NCI-H82 (cell line): Measurements from ENCODE around the gene HMGA1.
"Not testable (repeated sequence)": the region's sequence is repeated elsewhere in the genome, so short reads cannot be mapped to it uniquely, and the experiment has no call there.

Source experiments
- DNase-seq: peaks from one replicate; lab custom pipeline; 2025; lab: John Stamatoyannopoulos, UW

The HMGA1 gene

GRCh38 chr6:34260576-34261267 lies 24.0 kb downstream of the HMGA1 start:
- DNase-seq, result no peak

DNA sequence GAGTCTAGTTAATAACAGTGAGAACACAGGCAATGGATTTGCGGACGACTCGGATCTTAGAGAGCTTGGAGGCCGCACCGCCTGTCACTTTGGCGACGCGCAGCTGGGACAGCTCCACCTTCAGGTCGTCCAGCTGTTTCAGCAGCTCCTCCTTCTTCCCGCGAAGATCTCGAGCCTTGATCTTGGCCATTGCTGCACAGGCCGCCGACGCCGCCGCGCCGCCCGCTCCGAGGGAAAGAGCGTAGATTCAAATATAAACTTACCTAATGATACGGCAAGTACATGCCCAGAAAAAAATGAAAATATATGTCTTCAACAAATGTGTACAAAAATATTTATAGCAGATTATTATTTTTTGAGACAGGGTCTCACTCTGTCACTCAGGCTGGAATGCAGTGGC lies 26.8 kb downstream of the HMGA1 start:
- DNase-seq, result not testable (repeated sequence)

DNA sequence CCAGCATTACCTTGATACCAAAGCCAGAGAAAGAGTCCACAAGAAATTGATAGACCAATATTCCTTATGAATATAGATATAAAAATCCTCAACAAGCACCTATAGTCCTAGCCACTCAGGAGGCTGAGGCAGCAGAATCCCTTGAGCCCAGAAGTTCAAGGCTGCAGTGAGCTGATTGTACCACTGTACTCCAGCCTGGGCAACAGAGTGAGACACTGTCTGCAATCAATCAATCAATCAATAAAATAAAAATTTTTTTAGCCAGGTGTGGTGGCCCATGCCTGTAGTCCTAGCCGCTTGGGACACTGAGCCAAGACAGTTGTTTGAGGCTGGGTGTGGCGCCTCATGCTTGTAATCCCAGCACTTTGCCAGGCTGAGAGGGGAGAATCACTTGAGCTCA lies 31.1 kb downstream of the HMGA1 start:
- DNase-seq, result no peak

- DNase-seq, result not testable (repeated sequence)
Measured at GRCh38 chr6:34269132-34269531, 32.5 kb downstream of the HMGA1 start.

DNA sequence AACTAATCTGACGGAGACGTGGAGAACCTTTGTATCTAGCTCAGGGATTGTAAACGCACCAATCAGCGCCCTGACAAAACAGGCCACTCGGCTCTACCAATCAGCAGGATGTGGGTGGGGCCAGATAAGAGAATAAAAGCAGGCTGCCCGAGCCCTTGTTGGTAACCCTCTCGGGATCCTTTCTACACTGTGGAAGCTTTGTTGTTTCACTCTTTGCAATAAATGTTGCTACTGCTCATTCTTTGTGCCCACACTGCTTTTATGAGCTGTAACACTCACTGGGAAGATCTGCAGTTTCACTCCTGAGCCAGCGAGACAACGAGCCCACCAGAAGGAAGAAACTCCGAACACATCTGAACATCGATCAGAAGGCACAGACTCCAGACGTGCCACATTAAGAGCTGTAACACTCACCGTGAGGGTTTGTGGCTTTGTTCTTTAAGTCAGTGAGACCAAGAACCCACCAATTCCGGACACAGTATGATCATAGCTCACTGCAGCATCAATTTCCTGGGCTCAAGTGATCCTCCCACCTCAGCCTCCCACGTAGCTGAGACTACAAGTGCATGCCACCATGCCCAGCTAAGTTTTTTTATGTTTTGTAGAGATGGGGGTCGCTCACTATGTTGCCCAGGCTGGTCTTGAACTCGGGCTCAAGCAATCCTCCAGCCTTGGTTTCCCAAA lies 33.1 kb downstream of the HMGA1 start:
- DNase-seq, result not testable (repeated sequence)

DNA sequence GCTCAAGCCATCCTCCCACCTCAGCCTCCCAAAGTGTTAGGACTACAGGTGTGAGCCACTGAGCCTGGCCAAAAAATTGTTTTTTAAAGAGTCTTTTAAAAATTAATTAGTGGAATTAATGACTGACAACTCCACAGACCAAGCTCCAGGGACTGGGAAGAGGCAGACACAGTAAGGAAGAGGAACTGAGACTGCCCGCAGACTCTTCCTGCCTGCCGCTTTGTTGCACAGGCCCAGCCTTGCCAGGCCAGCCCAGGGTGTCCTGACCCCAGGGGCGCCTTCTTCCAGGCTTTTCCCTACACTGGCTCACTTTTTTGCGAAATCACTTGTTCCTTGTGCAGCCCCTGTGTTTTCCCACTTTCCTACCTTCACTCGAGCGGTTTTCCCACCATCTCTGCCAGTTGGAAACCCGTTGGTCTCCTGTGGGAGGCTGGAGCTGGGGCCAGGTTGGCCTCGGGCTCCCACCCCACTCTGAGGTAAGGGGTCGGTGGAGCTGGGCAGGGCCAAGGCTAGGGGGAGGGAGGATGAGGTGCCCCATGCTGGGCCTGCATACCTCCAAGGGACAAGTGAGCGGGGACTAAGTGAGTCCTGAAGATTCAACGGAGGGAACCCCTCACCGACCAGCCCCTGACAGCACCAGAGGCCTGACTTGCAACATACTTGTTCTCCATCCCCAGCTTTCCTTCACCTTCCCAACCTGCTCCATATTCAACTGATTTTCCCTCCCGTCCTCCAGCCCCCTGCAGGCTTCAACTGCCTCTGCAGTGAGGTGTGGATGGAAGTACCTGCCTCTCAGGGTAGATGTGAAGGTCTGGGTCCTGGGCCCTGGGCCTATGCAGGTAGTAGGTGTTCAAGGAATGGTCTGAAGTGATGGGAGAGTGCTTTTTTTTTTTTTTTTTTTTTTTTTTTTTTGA lies 35.6 kb downstream of the HMGA1 start:
- DNase-seq, result no peak

- DNase-seq, result no peak
Measured at GRCh38 chr6:34273242-34273805, 36.7 kb downstream of the HMGA1 start.

GRCh38 chr6:34274129-34274528 lies 37.5 kb downstream of the HMGA1 start:
- DNase-seq, result no peak

- no peak for DNase-seq
Measured at GRCh38 chr6:34275128-34275804, 38.6 kb downstream of the HMGA1 start.

DNA sequence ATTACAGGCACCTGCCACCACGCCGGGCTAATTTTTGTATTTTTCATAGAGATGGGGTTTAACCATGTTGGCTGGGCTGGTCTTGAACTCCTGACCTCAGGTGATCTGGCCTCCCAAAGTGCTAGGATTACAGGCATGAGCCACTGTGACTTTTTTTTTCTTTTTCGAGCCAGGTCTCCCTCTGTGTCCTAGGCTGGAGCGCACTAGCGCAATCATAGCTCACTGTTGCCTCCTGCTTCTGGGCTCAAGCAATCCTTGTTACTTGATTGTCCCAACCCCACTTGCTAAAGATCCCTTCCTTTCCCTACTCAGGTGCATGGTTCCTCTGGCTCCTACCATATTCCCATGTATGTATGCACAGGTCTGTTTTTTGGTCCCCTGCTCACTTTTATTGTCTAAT lies 39.5 kb downstream of the HMGA1 start:
- DNase-seq, result no peak

DNA sequence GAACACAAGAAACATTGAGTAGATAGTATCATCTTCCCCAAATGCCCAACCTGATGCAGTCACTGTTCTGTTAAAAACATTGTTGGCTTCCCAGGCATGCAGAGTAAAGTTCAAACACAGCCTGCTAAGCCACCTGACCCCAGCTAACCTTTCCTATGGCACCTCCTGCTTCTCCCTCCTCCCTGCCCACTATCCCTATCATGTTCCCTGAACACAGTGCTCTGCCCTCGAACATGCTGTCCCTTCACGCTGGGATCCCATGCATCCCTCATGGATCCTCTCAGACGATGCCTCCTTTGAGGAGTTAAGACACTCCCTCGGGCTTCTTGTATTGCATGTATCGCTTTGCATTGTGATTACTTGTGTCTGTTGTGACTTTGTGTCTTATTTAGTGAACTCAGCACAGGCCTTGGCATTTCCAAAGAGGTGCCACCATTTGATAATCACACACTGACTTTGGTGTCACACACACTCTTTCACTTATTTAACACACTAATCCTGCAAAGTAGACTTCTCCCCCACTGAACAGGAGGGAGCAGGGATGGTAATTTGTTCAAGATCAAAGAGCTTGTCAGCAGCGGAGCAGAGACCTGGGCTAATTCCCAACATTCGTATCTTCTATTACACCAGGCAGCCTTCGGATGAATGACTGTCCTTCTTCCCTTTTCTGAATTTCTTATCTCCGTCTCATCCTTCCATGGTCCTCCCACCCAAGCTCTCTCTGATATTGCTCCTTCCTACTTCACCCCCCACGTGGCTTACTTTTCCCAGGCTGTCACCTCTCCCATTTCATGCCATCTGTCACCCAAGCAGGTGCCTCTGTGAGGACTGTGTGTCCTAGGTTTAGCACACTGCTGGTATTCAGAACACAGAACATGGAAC lies 40.4 kb downstream of the HMGA1 start:
- DNase-seq, result peak; percentile 61

DNA sequence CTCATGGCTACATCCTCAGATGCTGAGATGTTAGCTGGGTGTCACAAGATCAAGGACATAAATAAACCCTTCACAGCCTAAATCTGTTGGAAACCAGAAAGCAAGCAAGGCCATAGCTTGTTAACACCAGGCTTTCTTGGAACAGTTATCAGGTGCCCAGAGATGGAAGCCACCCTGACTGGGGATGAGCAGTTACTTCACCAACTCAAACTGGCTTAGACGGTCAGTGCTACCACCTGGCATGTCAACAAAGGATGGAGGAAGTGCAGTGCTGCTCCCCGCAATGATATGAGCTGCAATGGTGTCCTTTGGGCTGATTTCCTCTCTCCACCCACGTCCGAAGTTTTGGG lies 41.1 kb downstream of the HMGA1 start:
- DNase-seq, result no peak

GRCh38 chr6:34278833-34279232 lies 42.2 kb downstream of the HMGA1 start:
- no peak for DNase-seq

DNA sequence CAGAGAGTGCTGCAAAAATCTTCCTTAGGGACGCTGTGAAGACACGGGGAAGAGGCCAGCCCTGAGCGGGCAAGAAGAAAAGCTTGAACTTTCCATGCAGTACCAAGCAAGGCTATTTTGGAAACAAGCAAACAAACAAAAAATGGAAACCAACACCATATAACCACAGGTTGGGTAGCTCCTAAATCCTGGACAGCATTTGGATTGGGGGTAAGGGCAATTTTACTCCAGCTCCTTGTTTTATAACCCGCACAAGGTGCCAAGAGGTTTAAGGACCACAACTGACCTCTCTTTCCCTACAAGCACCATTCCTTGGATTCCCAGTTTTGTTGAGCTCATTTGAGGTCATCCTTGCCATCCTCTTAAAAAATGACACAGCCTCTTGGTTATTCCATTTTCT lies 43.5 kb downstream of the HMGA1 start:
- no peak for DNase-seq

- DNase-seq, result no peak
Measured at GRCh38 chr6:34281702-34282334, 45.1 kb downstream of the HMGA1 start.

DNA sequence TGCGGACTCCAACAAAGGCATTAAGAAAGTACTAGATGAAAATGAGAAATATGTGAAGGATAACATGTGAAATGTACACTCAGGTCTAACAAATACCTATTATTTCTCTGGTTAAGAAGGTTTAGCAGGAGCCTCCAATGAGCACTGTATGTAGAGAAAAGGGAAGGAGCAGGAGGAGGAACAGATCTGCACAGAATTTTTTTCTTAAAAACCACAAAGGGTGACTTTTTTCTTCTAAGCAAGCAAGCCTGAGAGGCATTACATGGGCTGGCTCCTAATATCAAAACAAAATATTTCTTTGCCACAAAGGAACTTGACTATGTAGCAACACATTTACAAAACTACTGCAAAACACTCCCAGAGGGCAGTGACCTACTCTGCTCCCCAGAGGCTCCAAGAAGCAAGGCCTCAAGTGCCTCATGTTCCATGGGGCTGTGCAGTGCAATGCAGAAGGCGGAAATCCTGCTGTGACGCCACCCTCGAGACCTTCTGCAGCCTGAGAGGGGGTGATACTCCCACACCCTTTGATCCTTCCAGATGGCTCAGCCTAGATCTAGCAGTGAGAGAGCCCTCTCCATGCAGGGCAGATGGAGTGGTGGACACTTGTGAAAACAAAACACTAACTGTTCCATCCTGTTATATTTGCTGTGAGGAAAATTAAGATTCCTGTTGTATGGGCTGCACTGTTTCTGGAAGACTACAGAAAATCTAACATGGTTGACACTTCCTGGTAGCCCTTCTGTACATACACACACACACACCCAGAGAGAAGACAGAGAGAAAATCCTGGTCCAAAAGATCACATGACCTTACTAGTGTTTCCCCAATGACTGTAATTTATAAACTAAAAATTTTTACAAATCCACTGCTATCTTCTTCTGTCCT lies 48.1 kb downstream of the HMGA1 start:
- DNase-seq, result peak; percentile 11

- no peak for DNase-seq
Measured at GRCh38 chr6:34285448-34286164, 48.9 kb downstream of the HMGA1 start.

DNA sequence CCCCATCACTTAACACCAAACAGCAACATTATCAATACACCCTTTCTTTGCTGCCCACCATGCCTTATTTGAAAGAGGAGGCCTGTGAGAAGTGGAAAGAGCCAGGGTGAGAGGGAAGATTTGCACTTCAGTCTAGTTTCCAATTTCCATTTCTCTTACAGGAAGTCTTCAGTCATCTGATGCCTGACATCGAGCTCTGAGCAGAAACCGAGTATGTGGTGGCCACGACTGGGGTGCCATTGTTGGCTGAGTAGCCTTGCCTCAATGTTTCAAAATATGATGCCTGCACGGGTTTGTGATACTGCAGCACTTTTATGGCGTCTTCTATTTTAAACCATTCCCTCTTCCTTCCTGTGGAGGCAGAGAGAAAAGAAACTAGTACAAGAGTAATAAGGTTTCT lies 51.9 kb downstream of the HMGA1 start:
- no peak for DNase-seq

- no peak for DNase-seq
Measured at GRCh38 chr6:34289137-34289536, 52.5 kb downstream of the HMGA1 start.
